ENCODE measurements around the gene NKX6-1.

Gene NKX6-1

GRCh38 chr4:84498935-84499623 is at the start of gene NKX6-1:
TSS of gene NKX6-1 (minus strand) at chr4:84499292. CDS start at chr4:84498228, 1,064 bp downstream.
- DNase-seq (ENCODE audit: low read depth in 2 of 2), result no peak

DNA sequence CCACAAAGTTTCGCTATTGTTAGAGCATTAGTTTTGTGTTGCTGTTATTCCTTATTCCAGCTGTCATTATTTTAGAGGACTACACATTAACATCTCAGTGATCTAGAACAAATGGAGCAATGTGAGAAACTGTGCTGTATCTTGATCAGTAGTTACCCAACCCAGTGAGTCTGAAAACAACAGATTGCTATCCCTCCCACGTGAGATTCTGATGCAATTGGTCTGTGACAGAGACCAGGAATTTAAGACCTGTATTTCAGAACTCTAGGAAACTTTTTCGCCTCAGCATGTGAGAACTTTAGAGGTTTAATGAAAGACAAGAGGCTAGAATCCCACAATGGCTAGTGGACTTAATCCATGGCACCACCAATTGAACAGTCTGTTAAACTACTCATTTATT is 48.1 kb upstream of the NKX6-1 start:
- no peak for DNase-seq (ENCODE audit: low read depth in 2 of 2)

GRCh38 chr4:84545093-84545492 is 46.0 kb upstream of the NKX6-1 start:
- DNase-seq (ENCODE audit: low read depth in 2 of 2), result no peak

GRCh38 chr4:84535901-84536300 is 36.8 kb upstream of the NKX6-1 start:
- no peak for DNase-seq (ENCODE audit: low read depth in 2 of 2)

DNA sequence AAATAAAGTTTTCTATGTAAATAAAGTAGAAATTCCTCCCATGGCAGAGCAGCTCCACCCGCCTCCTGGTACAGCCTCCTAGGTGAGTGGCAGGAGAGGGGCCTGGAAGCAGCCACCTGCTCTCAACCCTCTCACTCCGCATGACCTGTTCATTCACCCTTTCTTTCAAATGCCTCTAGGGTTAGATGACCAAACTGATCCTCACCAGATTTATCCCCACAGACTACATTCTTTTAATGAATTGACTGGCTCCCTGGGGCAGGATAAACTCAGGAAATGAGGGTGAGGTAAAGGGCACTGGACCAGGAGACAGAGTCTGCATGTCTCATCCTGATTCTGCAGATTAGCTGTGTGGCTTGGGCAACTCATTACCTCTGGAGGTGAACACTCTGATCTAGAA is 32.6 kb upstream of the NKX6-1 start:
- no peak for DNase-seq (ENCODE audit: low read depth in 2 of 2)

GRCh38 chr4:84530871-84531270 is 31.8 kb upstream of the NKX6-1 start:
- no peak for DNase-seq (ENCODE audit: low read depth in 2 of 2)

DNA sequence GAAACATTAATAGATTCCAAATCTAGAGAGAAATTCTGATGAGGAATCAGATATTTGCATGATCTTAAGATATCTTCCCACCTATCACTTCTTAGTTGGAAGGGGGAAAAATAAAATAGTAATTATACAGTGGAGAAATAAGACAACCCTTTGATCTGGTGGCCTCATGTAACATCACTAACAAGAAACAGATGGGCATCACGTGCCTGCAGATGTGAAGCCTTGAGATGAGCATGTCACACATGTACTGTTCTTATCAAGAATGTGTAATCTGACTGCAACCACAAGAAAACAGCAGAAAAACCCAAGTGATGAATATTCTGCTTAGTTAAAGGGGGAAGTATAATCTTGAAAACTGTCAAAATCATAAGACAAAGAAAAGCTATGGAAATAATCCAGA is 31.4 kb upstream of the NKX6-1 start:
- no peak for DNase-seq (ENCODE audit: low read depth in 2 of 2)

DNA sequence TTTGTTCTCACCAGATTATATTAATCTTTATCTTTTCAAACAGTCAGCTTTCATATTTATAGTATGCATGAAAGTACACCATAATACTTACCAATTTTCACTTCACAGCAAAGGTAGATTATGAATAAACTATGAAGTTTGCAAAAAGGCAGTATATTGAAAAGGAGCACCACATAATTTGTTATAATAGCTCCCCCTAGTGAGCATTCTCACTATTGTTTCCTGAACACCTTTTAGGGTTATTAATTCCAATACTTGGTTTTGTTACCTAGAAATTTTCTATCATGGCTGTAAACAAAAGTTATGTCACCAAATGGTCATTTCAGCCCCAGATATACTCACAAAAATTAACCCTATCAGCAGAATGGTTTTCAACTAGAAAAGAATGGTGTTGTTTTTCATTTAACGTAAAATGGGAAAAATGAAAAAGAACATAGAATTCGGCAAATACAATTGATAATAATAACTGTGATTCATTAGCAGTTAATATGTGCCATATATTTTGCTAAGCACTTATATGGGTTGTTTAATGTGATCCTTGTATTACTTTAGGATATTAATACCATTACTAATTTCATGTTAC is 30.2 kb upstream of the NKX6-1 start:
- no peak for DNase-seq (ENCODE audit: low read depth in 2 of 2)

DNA sequence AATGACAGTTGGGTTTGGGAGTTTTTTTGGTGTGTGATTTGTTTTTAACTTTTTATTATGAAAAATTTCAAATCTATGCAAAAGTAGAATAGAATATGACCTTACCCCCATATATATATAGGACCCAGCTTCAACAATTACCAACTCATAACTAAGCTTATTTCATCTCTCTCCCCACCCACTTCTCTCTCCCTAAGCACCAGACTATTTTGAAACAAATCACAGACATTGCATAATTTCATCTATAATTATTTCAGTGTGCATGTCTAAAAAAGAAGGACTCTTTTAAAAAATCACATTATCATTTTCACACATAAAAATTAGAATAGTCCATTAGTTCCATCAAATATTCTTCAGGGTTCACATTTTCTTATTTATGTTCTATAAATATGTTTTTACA is 28.3 kb upstream of the NKX6-1 start:
- no peak for DNase-seq (ENCODE audit: low read depth in 2 of 2)

DNA sequence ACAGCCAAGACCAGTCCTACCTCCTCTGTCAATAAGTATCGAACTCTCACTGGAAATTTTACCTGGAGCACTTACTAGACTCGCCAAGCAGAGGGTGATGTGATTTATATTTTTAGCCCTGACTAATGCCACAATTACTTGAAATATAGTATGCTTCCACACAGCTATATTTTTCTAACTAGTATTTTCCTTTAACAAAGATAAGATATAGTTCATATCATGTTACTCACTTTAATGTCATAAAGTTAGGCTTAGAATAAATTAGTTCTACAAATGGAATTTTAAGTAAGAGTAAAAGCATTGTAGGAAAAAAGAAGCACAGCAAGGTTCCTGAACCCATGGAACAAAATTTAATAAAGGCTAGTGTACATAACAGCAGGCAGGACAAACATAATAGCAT is 16.0 kb upstream of the NKX6-1 start:
- no peak for DNase-seq (ENCODE audit: low read depth in 2 of 2)

DNA sequence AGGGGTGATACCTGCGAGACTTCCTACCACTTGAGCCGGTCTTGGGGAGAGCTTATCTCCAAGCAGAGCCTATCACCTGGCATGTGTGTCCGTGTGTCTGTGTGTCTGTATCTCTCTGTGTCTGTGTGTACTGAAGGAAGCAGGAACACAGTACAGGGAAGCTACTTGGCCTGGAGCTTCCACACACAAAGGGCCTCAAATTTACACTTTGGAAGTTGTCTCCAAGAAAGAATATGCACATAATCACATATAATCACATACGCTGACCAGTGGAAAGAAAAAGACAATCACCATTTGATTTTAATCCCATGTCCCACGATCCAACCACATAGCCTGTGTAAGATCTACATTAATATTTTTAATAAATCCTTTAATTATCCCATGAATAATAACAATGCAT is 13.2 kb upstream of the NKX6-1 start:
- DNase-seq (ENCODE audit: low read depth in 2 of 2), result no peak

DNA sequence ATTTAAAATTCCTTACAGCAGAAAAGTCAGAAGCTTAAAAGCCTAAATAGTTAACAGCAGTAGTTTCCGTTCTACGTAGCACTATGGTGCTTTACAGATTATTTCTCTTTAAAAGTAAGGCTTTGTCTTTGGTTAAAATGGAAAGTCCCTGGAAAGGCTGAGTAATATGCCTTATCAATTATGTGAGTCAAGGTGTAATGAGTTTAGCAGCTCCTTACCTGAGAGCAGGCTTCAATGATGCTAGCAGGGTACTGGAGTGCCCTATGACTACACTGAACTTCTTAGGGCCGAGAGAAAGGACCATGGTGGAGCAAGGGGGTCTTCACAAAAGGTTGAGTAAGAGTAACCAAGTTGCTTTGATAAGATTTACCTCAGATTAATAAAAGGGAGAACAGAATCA is 12.6 kb upstream of the NKX6-1 start:
- DNase-seq (ENCODE audit: low read depth in 2 of 2), result no peak

DNA sequence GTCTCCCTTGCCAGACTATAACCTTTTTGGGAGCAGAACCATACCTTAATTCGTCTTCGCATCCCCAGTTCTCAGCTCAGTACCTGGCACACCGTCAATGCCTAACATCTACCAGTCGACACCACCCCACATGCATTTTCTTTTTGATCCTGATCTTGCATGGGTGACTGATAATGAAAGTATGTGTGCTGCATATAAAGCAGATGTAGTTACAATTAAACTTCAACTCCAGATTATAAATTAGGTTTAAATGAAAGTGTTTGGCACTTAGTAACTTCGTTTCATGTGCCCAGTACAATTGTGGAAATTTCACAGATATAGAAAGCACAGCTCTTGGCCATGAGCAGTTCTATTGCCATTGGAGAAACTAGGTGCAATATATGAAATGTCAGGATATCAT is 8.8 kb upstream of the NKX6-1 start:
- DNase-seq (ENCODE audit: low read depth in 2 of 2), result no peak

DNA sequence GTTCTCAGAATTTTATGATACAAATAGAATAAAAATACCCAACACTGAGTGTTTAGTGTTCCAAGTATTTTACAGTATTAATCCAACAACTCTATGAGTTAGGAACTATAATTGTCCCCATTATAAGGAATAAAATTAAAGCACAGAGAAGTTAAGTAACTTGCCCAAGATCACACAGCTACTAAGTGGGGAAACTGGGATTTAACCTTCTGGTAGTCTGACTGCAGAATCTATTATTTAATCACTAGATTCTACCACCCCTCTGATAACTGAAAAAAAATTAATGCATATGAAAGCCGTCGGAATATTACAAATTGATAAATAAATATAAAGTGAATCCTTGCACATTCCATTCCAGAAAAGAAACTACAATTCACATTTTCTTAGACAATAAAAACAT is 5.7 kb upstream of the NKX6-1 start:
- no peak for DNase-seq (ENCODE audit: low read depth in 2 of 2)

DNA sequence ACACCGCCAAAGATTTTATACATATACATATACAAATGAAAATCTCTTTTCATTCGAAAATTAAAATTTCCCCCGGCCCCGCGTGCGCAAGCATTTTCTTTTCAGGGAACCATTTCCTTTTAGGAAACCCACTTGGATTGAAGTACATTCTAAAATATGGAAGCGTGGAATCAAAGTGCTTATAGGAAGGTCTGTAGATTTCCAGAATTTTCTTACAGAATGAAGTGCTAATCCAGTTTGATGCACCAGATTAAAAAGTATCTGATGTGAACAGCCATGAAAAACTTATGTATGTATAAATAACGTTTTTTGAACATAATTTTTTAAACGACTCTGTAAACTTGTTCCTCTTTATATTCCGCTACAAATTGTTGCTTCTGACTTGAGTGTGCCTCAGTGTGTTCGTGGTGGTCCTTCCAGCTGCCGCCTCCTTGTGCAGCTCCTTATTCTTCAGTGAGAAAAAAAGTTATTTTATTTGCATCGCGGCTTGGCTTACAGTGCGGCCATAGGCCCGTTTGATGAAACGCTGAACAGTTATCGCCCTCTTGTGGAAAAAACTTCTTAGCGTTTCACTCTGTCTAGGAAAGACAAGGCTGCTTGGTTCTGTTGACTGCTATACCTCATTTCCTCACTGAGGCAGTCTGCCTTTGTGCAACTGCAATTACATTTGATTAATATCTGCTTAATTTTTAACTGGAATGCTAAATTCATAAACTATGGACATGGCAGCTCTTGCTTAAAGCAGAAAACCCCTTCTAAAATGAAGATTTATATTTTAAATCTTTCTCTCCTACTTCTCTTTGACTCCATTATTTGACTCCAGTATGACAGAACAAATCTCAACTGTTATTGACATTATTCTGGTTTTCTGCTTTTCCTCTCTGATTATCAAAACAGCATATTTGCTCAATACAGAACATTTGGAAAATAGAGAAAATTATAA is 4.7 kb upstream of the NKX6-1 start:
- DNase-seq (ENCODE audit: low read depth in 2 of 2), result no peak

DNA sequence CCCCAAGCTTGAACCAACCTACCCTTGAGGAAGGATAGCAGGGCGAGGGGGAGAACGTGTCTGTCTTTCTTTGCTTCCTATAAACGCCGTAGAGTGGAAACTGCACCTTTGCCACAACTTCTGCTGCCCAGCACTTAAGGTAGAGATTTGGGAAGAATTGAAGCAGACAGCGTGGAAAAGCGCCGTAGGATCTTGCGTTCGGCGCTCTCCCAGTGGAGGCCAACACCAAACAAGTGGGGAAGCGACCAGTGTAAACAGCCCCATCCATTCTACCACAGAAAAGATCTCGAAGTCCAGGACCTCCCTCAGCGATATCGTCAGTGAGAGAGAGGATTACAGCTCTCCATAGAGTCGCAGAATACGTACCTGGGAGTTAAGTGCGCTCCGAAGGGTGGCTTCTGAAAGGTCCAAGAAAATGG is 3.9 kb upstream of the NKX6-1 start:
- DNase-seq (ENCODE audit: low read depth in 2 of 2), result no peak

GRCh38 chr4:84502333-84502954 is 3.4 kb upstream of the NKX6-1 start:
- no peak for DNase-seq (ENCODE audit: low read depth in 2 of 2)

GRCh38 chr4:84501721-84502267 is 2.7 kb upstream of the NKX6-1 start:
- no peak for DNase-seq (ENCODE audit: low read depth in 2 of 2)

DNA sequence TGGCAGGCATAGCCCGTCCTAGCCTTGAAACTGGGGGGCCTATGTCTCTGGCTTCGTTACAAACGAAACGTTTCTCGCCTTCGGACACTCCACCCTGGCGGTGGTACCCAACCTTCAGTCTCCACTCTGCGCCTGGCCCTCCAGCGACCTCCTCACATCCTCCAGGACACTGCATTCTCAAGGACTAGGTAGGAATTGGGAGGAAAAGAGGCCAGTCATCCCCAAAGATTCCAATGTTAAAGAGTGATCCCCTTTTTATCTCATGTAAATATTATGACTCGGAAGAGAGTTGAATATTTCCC is 2.1 kb upstream of the NKX6-1 start:
- DNase-seq (ENCODE audit: low read depth in 2 of 2), result no peak

DNA sequence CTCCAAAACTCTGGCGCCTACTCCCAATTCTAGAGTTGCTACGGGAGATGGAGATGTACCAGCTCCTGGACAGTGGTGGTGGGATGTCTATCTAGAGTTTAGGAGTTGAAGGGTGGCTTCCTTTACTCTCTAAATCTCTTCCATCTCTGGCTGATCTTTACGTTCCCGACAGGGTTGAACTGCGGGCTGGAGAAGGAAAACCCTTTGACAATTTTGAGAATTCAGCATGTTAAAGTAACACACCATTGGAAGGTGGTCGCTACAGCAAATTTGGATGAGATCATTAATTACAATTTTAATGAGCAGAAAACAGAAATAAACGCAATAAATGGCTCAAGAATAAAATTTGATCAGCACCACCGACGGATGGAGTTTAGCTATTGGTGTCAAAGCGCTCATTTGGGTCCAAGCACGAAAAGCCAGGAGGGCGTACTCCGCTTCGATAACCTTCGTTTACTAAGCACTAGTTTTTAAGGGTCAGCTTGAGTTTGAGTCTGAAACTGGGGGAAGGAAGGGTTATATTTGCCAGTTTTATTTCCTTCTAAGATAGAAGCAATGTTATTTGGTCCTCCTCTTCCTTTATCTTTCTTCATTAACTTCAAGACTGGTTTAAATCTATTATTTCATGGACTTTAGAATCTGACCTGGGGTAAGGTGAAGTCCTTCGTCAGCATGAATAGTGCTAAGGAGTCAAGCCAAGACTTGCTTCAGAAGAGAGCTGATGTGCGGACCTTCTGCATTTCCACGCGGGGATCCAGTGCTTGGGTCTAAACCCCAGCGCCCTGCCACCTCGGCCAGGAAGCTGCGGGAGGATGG is 1.5 kb upstream of the NKX6-1 start:
- no peak for DNase-seq (ENCODE audit: low read depth in 2 of 2)

DNA sequence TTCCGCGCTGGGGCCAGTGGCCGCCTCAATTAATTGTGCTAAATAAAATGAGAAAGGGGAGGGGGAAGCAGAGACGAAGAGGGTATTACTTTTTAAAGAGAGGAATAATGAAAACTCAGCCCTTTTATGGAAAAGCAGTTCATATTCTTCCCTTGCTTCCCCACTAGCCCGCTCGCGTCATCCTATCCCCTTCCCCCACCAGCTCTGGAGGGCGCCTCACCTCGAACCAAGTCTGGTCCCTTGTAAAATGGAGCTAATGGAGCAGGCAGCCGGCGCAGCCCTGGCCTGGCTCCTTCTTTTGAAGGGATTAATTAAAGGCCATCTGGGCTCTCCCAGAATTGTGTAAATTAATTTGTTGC is 511 bp upstream of the NKX6-1 start:
- DNase-seq (ENCODE audit: low read depth in 2 of 2), result no peak

Measured in stimulated activated CD8-positive, alpha-beta memory T cell treated with anti-CD3 and anti-CD28 coated beads, Interleukin-2, amount 100 ng/mL, for 1 hour (primary cell).